NT2/D1 (cell line): ENCODE results near the gene MPL.

Experiments used
- DNase-seq: peaks from one replicate; pipeline ENCODE4 v3.0.0-alpha.2; 2011; ENCODE audit warnings: low read depth, low spot score
- H3K27me3 ChIP-seq: 2 replicates; pipeline ENCODE4 v1.6.0; 2011; ENCODE audit warnings: mild to moderate bottlenecking; ENCODE audit not compliant: insufficient read length, insufficient read depth
- H3K36me3 ChIP-seq: 2 replicates; pipeline ENCODE4 v1.6.1; 2011; ENCODE audit warnings: mild to moderate bottlenecking, low read length, mixed read lengths; ENCODE audit not compliant: insufficient read depth, insufficient read length
- H3K4me1 ChIP-seq: 2 replicates; pipeline ENCODE4 v1.5.1; 2011; ENCODE audit not compliant: insufficient read depth, insufficient read length
- H3K4me3 ChIP-seq: 2 replicates; pipeline ENCODE4 v1.5.1; 2011; ENCODE audit warnings: low read depth; ENCODE audit not compliant: insufficient read length
- H3K9ac ChIP-seq: 2 replicates; pipeline ENCODE4 v1.6.0; 2011; ENCODE audit warnings: low read depth; ENCODE audit not compliant: insufficient read length
- H3K9me3 ChIP-seq: 2 replicates; pipeline ENCODE4 v1.5.1; 2011; ENCODE audit warnings: mild to moderate bottlenecking, low read length; ENCODE audit not compliant: insufficient read depth
- SUZ12 ChIP-seq: IDR thresholded peaks from 2 replicates; pipeline ENCODE4 v1.6.1; 2011; ENCODE audit not compliant: insufficient read length, insufficient read depth; ENCODE audit errors: extremely low read depth
- YY1 ChIP-seq: IDR thresholded peaks from 2 replicates; pipeline ENCODE4 v1.6.1; 2011; ENCODE audit not compliant: insufficient read length, insufficient read depth
- ZNF274 ChIP-seq: IDR thresholded peaks from 2 replicates; pipeline ENCODE4 v1.6.1; 2011; ENCODE audit warnings: mild to moderate bottlenecking, low read depth, low read length

Gene MPL

DNA sequence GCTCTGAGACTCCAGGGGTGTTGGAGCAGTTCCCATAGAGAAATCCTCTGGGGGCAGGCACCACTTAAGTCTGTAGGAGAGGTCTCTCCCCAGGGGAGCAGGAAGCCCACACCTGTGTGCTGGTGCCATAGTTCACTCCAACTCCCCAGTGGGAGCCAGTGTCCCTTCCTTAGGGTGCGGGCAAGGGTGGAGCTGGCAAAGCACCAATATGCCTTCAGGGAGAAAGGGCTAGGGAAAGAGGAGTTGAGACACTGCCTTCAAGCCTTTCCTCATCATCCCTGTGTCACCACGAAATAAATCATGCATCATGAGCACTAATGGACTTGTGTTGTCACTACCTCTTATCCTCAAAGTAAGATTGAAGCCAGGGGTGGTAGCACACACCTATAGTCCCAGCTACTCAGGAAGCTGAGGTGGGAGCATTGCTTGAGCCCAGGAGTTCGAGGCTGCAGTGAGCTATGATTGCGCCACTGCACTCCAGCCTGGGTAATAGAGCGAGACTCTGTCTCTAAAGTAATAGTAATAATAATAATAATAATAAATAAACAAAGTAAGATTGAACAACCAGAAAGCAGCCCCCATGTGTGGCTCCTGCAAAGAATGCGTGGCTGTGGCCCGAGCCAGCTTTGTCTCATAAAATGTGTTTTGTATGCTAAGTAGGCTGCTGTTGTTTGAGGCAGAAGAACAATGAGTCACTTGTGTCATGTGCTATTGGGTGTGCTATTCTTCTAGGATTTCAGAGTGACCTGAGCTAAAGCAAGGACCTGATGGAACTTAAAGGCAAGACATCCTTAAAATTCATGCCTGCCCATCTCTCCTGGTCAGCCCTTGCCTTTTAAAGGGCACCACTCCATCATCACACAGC lies 43.5 kb upstream of the MPL start:
- H3K9ac ChIP-seq, result no peak overlapping the region
- no peak for DNase-seq
- no peak for TF ChIP-seq SUZ12
- no peak overlapping the region for H3K4me3 ChIP-seq
- H3K9me3 ChIP-seq, result no peaks in the 10 kb centered on the region
- H3K36me3 ChIP-seq, result no peaks in the 10 kb centered on the region
- H3K4me1 ChIP-seq, result peaks cover 2% of the 10 kb centered on the region
- no peaks in the 10 kb centered on the region for H3K27me3 ChIP-seq

DNA sequence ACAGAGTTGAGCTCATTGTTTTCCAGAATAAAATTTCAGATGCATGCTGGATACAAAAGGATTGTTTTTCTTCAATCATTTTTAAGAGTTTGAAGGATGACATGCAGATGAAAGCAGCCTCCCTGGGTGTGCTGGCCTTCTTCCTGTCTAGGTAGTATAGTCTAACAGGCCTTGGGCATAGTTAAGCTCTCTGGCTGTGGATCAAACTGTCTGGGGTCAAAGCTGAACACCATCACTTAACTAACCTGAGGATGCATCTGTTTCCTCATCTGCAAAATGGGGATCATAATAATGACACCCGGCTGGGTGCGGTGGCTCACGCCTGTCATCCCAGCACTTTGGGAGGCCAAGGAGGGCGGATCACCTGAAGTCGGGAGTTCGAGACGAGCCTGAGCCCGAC lies 42.9 kb upstream of the MPL start:
- H3K4me3 ChIP-seq, result no peak overlapping the region
- TF ChIP-seq YY1 (no peak), SUZ12 (no peak), ZNF274 (no peak)
- no peak overlapping the region for H3K9ac ChIP-seq
- H3K27me3 ChIP-seq, result no peaks in the 10 kb centered on the region
- no peaks in the 10 kb centered on the region for H3K36me3 ChIP-seq
- H3K4me1 ChIP-seq, result peaks cover 9% of the 10 kb centered on the region
- DNase-seq, result no peak
- no peaks in the 10 kb centered on the region for H3K9me3 ChIP-seq

DNA sequence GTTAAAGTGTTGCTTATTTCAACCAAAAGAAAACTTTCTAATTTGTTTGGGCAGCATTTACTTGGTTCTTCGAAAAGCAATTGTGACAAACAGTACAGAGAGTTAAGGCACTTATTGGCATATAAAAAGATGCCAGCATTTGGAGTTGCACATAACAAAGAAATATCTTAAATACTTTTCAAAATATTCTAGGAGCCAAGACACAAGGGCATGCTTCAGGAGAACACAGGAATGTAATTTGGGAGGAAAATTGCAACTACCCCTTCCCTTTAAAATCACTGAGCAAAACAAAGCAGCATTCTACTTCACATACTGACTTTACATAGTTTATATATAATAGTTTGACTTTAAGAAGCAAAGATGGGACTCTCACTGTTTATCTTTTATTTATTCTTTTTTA lies 41.4 kb upstream of the MPL start:
- no peaks in the 10 kb centered on the region for H3K36me3 ChIP-seq
- no peak for TF ChIP-seq ZNF274
- H3K4me1 ChIP-seq, result peaks cover 14% of the 10 kb centered on the region
- DNase-seq, result no peak
- H3K4me3 ChIP-seq, result no peak overlapping the region
- no peaks in the 10 kb centered on the region for H3K27me3 ChIP-seq
- no peak overlapping the region for H3K9ac ChIP-seq
- no peaks in the 10 kb centered on the region for H3K9me3 ChIP-seq

DNA sequence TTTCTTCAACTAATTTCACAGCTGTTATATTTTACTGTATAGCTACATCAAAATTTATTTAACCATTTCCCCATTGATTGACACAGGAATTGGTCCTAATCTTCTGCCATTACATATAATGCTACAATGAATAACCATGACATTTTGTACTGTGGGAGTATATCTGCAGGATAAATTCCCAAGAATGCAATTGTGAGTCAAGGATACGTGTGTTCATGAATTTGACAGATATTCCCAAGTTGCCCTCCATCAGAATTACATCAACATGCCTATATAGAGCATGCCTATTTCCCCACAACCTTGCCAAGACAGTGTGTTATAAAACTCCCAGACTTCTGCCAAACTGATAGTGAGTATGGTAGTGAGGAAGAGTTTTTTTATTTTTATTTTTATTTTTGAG lies 39.6 kb upstream of the MPL start:
- Histone ChIP-seq H3K9ac (no peak overlapping the region), H3K27me3 (no peaks in the 10 kb centered on the region), H3K4me1 (peaks cover 17% of the 10 kb centered on the region)

DNA sequence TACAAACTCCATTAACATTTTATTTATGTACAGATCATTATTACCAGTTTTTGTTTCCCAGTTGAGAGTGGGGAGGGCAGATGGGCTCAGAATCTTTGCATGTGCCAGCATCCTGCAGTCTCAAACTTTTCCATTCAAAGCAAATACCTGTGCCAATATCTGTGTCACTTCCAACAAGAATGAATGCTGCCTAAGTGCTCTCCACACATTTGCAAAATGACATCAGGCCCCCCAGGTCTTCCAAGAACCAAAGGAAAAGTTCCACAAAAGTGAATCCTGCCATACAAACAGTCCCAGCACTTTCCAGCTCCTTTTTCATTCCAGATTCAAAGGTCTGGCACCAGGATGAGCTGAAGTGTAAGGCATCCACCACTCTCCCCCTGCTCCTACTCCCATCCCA lies 38.5 kb upstream of the MPL start:
- Histone ChIP-seq H3K4me1 (peaks cover 27% of the 10 kb centered on the region), H3K27me3 (no peaks in the 10 kb centered on the region), H3K4me3 (no peak overlapping the region), H3K9me3 (no peaks in the 10 kb centered on the region), H3K36me3 (no peaks in the 10 kb centered on the region), H3K9ac (no peak overlapping the region)
- DNase-seq, result no peak
- TF ChIP-seq SUZ12 (no peak), ZNF274 (no peak), YY1 (no peak)

More for the DNA sequence above, 39.6 kb upstream of the MPL start:
- no peak overlapping the region for H3K4me3 ChIP-seq
- no peak for DNase-seq
- H3K9me3 ChIP-seq, result no peaks in the 10 kb centered on the region
- no peak for TF ChIP-seq ZNF274
- no peak for TF ChIP-seq SUZ12
- TF ChIP-seq YY1, result no peak
- H3K36me3 ChIP-seq, result no peaks in the 10 kb centered on the region

DNA sequence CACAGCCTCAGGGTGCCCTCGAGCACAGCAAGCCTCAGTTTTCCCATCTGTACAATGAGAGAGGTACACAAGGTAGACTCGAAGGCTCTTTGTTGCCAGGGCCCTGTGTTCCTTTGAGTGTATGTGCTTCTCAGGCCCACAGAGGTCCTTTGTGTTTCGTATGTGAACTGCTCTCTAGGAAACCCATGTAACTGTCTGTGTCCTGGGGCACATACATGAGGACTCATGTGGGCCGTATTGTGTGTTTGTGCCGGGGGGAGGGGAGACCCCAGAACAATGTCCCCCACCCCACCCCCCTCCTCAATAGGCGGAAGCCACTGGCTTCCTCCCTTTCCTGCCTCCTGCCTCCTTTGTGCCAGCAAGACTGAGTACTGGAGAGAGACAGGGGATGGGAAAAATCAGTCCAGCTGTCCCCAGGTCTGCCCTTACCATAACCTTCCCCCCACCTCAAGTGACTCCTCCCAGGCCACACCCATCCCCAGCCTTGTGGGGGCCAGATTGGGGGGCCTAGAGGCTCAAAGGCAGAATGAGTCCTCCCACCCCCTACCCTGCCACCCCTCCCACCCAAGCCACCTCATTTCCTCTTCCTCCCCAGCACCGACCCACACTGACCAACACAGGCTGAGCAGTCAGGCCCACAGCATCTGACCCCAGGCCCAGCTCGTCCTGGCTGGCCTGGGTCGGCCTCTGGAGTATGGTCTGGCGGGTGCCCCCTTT lies 37.1 kb upstream of the MPL start, which contains the start of gene TIE1:
Gene TIE1 (plus strand): TSS at position 605 of the 717 bp plus-strand sequence. CDS start 90 bp downstream, at position 695.
- TF ChIP-seq ZNF274 (no peak), SUZ12 (no peak), YY1 (no peak)
- no peak for DNase-seq
- H3K9ac ChIP-seq, result no peak within 1 kb of the TSS

DNA sequence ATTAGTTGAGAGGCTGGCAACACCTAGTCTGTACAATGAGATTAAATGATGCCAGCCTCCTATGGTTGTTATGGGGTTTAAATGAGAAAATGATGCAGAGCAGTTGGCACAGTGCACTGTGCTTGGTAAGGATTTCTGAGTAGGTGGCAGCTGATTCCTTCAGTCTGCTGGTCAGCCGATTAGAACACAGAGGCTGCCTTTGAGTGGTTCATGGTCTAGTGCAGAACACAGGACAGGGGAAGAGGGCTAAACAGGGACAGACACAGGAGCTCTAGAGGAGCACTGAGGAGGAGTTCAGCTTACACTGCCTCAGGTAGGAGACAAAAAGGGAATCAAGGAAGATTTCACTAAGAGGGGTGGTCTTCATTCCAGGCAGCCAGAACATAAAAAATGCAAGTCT lies 35.4 kb upstream of the MPL start:
- no peaks in the 10 kb centered on the region for H3K9me3 ChIP-seq
- no peak for TF ChIP-seq ZNF274
- TF ChIP-seq YY1, result no peak
- TF ChIP-seq SUZ12, result no peak
- peaks cover 38% of the 10 kb centered on the region for H3K4me1 ChIP-seq
- no peak overlapping the region for H3K4me3 ChIP-seq
- DNase-seq, result no peak
- no peaks in the 10 kb centered on the region for H3K27me3 ChIP-seq
- no peaks in the 10 kb centered on the region for H3K36me3 ChIP-seq
- H3K9ac ChIP-seq, result no peak overlapping the region

More for the DNA sequence above, 37.1 kb upstream of the MPL start, which contains the start of gene TIE1:
- Histone ChIP-seq H3K9me3 (no peaks in the 10 kb centered on the region), H3K36me3 (no peaks in the 10 kb centered on the region), H3K4me1 (peaks cover 38% of the 10 kb centered on the region), H3K4me3 (no peak within 1 kb of the TSS), H3K27me3 (no peaks in the 10 kb centered on the region)
